PC-3 (cell line): Measurements from ENCODE around the gene NCMAP. TPM values are rescaled to one million over a fixed set of nuclear protein-coding genes. Genes with fewer than 3 reads are reported as not detected.

ENCODE experiments used
- ATAC-seq: fragments of 200-7000 bp; cut with Tn5 transposase; 2 replicates; pipeline ENCODE4 v1.9.1; 2020; ENCODE audit warnings: mild to moderate bottlenecking, moderate library complexity
- BruUV-seq: library from RNA; stranded (reverse); fragments of 400-500 nt; replicated peaks from 2 replicates; lab custom pipeline; 2021; lab: Mats Ljungman, UMichigan
- CTCF ChIA-PET: fragments of 300-600 bp; sonication (Branson Sonifier 250); formaldehyde crosslinking; loops from one replicate; lab custom pipeline; 2022; ENCODE audit warnings: antibody characterized with exemption; lab: Charles Lee
- POLR2A ChIA-PET: fragments of 300-600 bp; sonication (Branson Sonifier 250); formaldehyde crosslinking; loops from one replicate; lab custom pipeline; 2022; ENCODE audit warnings: antibody characterized with exemption; ENCODE audit not compliant: unreplicated experiment; lab: Charles Lee
- DNase-seq: peaks from one replicate; pipeline ENCODE4 v3.0.0-alpha.2; 2015
- H2AFZ ChIP-seq: fragments of 300-600 bp; sonication (generic); 2 replicates; pipeline ENCODE4 v1.6.0; 2016; ENCODE audit warnings: antibody characterized with exemption, low read length
- H3F3A ChIP-seq: fragments of 300-600 bp; sonication (generic); one replicate; pipeline ENCODE4 v1.6.0; 2017; ENCODE audit warnings: antibody characterized with exemption, low read length, control low read depth, mild to moderate bottlenecking; ENCODE audit not compliant: unreplicated experiment
- H3K27ac ChIP-seq: fragments of 300-600 bp; sonication (generic); 2 replicates; pipeline ENCODE4 v1.5.1; 2016; ENCODE audit warnings: mild to moderate bottlenecking, low read length
- H3K27me3 ChIP-seq: fragments of 300-600 bp; sonication (generic); 2 replicates; pipeline ENCODE4 v1.6.1; 2016; ENCODE audit warnings: low read length, mixed read lengths
- H3K36me3 ChIP-seq: fragments of 300-600 bp; sonication (generic); 2 replicates; pipeline ENCODE4 v1.6.1; 2016; ENCODE audit warnings: low read depth, mixed run types, low read length, mixed read lengths
- H3K4me1 ChIP-seq: fragments of 300-600 bp; sonication (generic); 2 replicates; pipeline ENCODE4 v1.5.1; 2016; ENCODE audit warnings: low read length; ENCODE audit not compliant: insufficient read depth
- H3K4me2 ChIP-seq: fragments of 300-600 bp; sonication (generic); 2 replicates; pipeline ENCODE4 v1.6.0; 2016; ENCODE audit warnings: low read length
- H3K4me3 ChIP-seq: fragments of 300-600 bp; sonication (generic); 2 replicates; pipeline ENCODE4 v1.5.1; 2016; ENCODE audit warnings: mild to moderate bottlenecking, low read length, mixed read lengths
- H3K79me2 ChIP-seq: fragments of 300-600 bp; sonication (generic); 2 replicates; pipeline ENCODE4 v1.6.1; 2017; ENCODE audit warnings: low read length, mixed read lengths
- H3K9ac ChIP-seq: fragments of 300-600 bp; sonication (generic); 2 replicates; pipeline ENCODE4 v1.6.0; 2016; ENCODE audit warnings: mild to moderate bottlenecking, low read length
- H3K9me2 ChIP-seq: fragments of 300-600 bp; sonication (generic); replicated peaks from 2 replicates; pipeline ENCODE4 v1.6.1; 2016; ENCODE audit warnings: mixed run types, low read length, mixed read lengths
- H3K9me3 ChIP-seq: fragments of 300-600 bp; sonication (generic); 2 replicates; pipeline ENCODE4 v1.6.1; 2016; ENCODE audit warnings: low read length, mixed read lengths
- H4K20me1 ChIP-seq: fragments of 300-600 bp; sonication (generic); 2 replicates; pipeline ENCODE4 v1.6.1; 2016; ENCODE audit warnings: low read length, mixed read lengths
- EZH2 ChIP-seq: fragments of 300-600 bp; sonication (generic); IDR thresholded peaks from one replicate; pipeline ENCODE4 v1.6.1; 2017; ENCODE audit warnings: antibody characterized with exemption, mild to moderate bottlenecking, low read length; ENCODE audit not compliant: unreplicated experiment
- EZH2phosphoT487 ChIP-seq: fragments of 300-600 bp; sonication (generic); IDR thresholded peaks from 2 replicates; pipeline ENCODE4 v1.6.1; 2018; ENCODE audit warnings: mild to moderate bottlenecking, antibody characterized with exemption, low read length, borderline replicate concordance
- intact Hi-C: fragments of 100-400 bp; cut with micrococcal nuclease; formaldehyde crosslinking; loops from 2 replicates; pipeline ENCODE4 v1.9.0; 2023
- total RNA-seq: library from RNA; depleted of rRNA; stranded (reverse); fragments of >200 nt; gene quantifications from 2 replicates; pipeline ENCODE4 v1.2.3, GENCODE V29; 2014
- TF ChIP-seq, protein P1 (sequence below): fragments of 300-600 bp; sonication (generic); conservative IDR thresholded peaks from 2 replicates; pipeline ENCODE4 v1.5.1; 2017; ENCODE audit warnings: antibody characterized with exemption, low read depth, mild to moderate bottlenecking, low read length

Gene NCMAP
- total RNA-seq, 1 experiment from 2014 or later, result 1.8 TPM

DNA sequence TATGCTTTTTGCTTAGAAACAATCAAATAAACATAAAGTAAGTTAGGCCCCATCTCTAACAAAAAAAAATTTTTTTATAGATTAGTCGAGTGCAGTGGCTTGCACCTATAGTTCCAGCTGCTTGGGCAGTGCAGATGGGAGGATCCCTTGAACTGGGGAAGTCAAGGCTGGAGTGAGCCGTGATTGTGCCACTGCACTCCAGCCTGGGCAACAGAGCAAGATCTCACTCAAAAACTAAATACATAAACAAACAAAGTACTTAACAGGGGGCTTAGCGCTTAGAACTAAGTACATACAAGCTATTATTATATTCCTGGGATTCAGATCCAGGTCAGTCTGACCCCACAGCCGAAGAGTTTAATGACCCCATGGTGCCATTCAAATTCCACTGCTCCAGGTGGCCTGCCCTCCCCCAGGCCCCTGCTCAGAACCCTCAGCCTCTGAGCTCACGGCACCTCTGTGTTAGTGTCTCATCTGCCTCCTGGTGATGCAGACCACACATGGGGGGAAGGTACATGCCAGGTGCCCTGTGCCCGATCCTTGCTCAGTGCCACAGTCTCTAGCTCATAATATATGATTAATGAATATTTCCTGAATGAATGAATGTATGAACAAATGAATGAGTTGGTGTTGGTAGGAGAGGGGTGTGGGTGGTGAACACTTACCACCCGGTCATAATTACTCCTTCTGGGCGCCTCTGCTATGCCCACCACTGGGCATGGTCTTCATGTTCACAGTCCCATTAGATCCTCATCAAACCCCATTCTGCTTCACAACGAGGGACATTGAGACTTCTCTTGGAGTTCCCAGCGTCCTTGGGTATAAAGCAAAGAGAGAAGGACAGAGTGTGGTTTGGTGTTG lies 14.6 kb downstream of the NCMAP start:
- H3K9me2 ChIP-seq, result no peaks in the 10 kb centered on the region
- peaks cover 28% of the 10 kb centered on the region for H3K4me1 ChIP-seq
- H3K79me2 ChIP-seq, result no peaks in the 10 kb centered on the region
- no peak overlapping the region for H2AFZ ChIP-seq
- H4K20me1 ChIP-seq, result no peaks in the 10 kb centered on the region
- ATAC-seq (no peak), DNase-seq (no peak)
- TF ChIP-seq EZH2 (no peak), EZH2phosphoT487 (no peak)
- TF ChIP-seq, protein P1, sequence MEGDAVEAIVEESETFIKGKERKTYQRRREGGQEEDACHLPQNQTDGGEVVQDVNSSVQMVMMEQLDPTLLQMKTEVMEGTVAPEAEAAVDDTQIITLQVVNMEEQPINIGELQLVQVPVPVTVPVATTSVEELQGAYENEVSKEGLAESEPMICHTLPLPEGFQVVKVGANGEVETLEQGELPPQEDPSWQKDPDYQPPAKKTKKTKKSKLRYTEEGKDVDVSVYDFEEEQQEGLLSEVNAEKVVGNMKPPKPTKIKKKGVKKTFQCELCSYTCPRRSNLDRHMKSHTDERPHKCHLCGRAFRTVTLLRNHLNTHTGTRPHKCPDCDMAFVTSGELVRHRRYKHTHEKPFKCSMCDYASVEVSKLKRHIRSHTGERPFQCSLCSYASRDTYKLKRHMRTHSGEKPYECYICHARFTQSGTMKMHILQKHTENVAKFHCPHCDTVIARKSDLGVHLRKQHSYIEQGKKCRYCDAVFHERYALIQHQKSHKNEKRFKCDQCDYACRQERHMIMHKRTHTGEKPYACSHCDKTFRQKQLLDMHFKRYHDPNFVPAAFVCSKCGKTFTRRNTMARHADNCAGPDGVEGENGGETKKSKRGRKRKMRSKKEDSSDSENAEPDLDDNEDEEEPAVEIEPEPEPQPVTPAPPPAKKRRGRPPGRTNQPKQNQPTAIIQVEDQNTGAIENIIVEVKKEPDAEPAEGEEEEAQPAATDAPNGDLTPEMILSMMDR, result no peak
- POLR2A ChIA-PET, result no interaction called here
- no peak overlapping the region for H3K4me3 ChIP-seq
- H3K36me3 ChIP-seq, result no peaks in the 10 kb centered on the region
- H3K9me3 ChIP-seq, result no peaks in the 10 kb centered on the region
- H3K27me3 ChIP-seq, result no peaks in the 10 kb centered on the region
- BruUV-seq, result no TSS peak
- no peak overlapping the region for H3K4me2 ChIP-seq
- H3K9ac ChIP-seq, result no peak overlapping the region
- no peak overlapping the region for H3K27ac ChIP-seq
- intact Hi-C loops, result no loop called here
- H3F3A ChIP-seq, result no peaks in the 10 kb centered on the region
- CTCF ChIA-PET, result no interaction called here

DNA sequence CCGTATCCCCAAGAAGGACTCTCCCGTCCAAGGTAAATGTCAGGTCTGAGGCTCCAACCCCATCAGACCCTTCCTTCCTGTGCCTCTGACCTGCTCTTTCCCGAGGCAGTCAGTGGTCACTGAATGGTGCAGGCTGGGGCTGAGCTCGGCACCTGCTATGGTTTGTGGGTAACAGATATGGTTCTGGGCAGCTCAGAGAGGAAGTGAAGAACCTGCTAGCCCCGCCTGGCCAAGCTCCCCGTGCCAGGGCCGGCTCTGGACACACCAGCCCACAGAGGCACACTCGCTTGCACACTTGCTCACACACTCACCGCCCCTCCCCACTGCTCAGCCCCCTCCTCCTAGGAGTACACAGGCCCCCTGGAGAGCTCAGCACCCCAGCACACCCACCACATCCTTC lies 16.4 kb downstream of the NCMAP start:
- no peak overlapping the region for H3K27ac ChIP-seq
- TF ChIP-seq EZH2phosphoT487 (no peak), EZH2 (no peak)
- TF ChIP-seq, protein P1, result no peak
- no peaks in the 10 kb centered on the region for H3K9me3 ChIP-seq
- DNase-seq, result no peak
- H3F3A ChIP-seq, result no peaks in the 10 kb centered on the region
- BruUV-seq, result no TSS peak
- H3K36me3 ChIP-seq, result no peaks in the 10 kb centered on the region
- no peak overlapping the region for H2AFZ ChIP-seq
- ChIA-PET POLR2A (no interaction called here), CTCF (interaction anchor here (0.6 kb wide), 1 partner anchor 27 kb away, joined by 4 read pairs; no protein-coding TSS in a partner anchor)
- no peak overlapping the region for H3K9ac ChIP-seq
- H3K4me2 ChIP-seq, result no peak overlapping the region
- no peaks in the 10 kb centered on the region for H3K27me3 ChIP-seq
- peaks cover 14% of the 10 kb centered on the region for H3K4me1 ChIP-seq
- H3K4me3 ChIP-seq, result no peak overlapping the region
- ATAC-seq, result no peak
- H3K9me2 ChIP-seq, result no peaks in the 10 kb centered on the region
- no peaks in the 10 kb centered on the region for H4K20me1 ChIP-seq
- intact Hi-C loops, result no loop called here
- H3K79me2 ChIP-seq, result no peaks in the 10 kb centered on the region

DNA sequence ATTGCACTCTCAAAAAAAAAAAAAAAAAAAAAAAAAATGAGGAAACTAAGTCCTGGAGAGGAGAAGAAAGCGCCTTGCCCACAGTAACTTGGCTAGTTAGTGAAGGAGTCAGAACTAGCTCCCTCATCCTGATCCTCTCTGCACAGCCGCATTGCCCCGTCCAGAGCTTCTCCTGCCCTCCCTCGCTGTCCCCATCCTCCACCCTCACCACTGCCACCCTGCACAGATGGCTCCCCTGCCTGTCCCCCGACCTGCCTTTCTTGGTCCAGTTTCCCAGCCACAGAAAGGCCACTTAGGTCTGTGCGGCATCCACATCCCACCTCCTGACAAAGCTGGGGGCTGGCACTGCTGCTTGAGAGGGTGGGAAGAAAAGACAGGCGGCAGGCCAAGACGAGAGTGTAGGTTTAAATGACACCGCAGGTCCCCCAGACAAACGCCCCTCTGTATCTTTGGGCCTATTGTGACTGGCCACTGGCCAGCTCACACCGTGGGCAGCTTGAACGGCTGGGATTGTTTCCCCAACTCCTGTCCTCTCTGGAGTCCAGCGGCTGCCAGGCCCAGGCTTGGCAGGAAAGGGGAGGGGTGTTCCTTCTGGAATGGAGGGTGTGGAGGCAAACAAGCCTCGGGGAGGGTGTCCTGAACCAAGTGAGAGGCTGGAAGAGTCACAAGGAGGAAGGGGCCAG lies 20.2 kb downstream of the NCMAP start:
- no peak overlapping the region for H3K27ac ChIP-seq
- ATAC-seq (no peak), DNase-seq (no peak)
- no peaks in the 10 kb centered on the region for H3K36me3 ChIP-seq
- CTCF ChIA-PET, result no interaction called here
- H3K27me3 ChIP-seq, result no peaks in the 10 kb centered on the region
- H3F3A ChIP-seq, result no peaks in the 10 kb centered on the region
- no peaks in the 10 kb centered on the region for H3K9me2 ChIP-seq
- no peaks in the 10 kb centered on the region for H3K4me1 ChIP-seq
- H3K4me3 ChIP-seq, result no peak overlapping the region
- no peaks in the 10 kb centered on the region for H4K20me1 ChIP-seq
- no peak overlapping the region for H3K4me2 ChIP-seq
- BruUV-seq, result no TSS peak
- POLR2A ChIA-PET, result no interaction called here
- H3K9me3 ChIP-seq, result no peaks in the 10 kb centered on the region
- TF ChIP-seq, protein P1, result no peak
- no peak for TF ChIP-seq EZH2phosphoT487
- intact Hi-C loops, result no loop called here
- H3K9ac ChIP-seq, result no peak overlapping the region
- H3K79me2 ChIP-seq, result no peaks in the 10 kb centered on the region
- H2AFZ ChIP-seq, result no peak overlapping the region
